A549 (cell line): ENCODE measurements around the gene CMTM4. TPM values are rescaled to one million over a fixed set of nuclear protein-coding genes. Genes with fewer than 3 reads are reported as not detected.

Experiments
- ATAC-seq, 2 experiments: fragments of 200-7000 bp in 1 of 2; fragments of >200 bp in 1 of 2; cut with Nextera tagmentation in 1 of 2; cut with Tn5 transposase in 1 of 2; 3 replicates each; pipeline versions ENCODE4 v1.8.0 to v1.9.1; 2018 to 2020; ENCODE audit warnings: mild to moderate bottlenecking in 1 of 2, moderate library complexity in 1 of 2
- CTCF ChIA-PET: fragments of 300-600 bp; sonication (Branson Sonifier 250); formaldehyde crosslinking; extraction: SDS; loops from one replicate; lab custom pipeline; 2021; ENCODE audit warnings: antibody characterized with exemption, inconsistent platforms; lab: Yijun Ruan, JAX
- POLR2A ChIA-PET: fragments of 350-600 bp; formaldehyde crosslinking; extraction: SDS; loops from one replicate; lab custom pipeline; 2021; ENCODE audit warnings: antibody characterized with exemption, inconsistent platforms; lab: Yijun Ruan, JAX
- DNase-seq, 2 experiments: peaks; one replicate each; pipeline versions ENCODE4 v3.0.0 to v3.0.0-alpha.2; 2011 to 2016; ENCODE audit warnings: low read depth in 1 of 2, low spot score in 1 of 2
- FAIRE-seq: peaks from 2 replicates; lab custom pipeline; 2011; peaks lifted over from hg19 to GRCh38; lab: Jason Lieb, UNC
- H3K27ac ChIP-seq, 2 experiments: fragments of >200 bp; sonication (Bioruptor Twin); formaldehyde crosslinking; 3 replicates each; pipeline ENCODE4 v1.5.1; 2016 to 2017
- H3K4me1 ChIP-seq: fragments of >200 bp; sonication (Bioruptor Twin); formaldehyde crosslinking; 3 replicates; pipeline ENCODE4 v1.6.1; 2016
- H3K4me2 ChIP-seq: fragments of >200 bp; sonication (Bioruptor Twin); formaldehyde crosslinking; 3 replicates; pipeline ENCODE4 v1.6.1; 2016
- H3K4me3 ChIP-seq: fragments of >200 bp; sonication (Bioruptor Twin); formaldehyde crosslinking; 3 replicates; pipeline ENCODE4 v1.5.1; 2016
- H3K9me3 ChIP-seq: fragments of >200 bp; sonication (Bioruptor Twin); formaldehyde crosslinking; 3 replicates; pipeline ENCODE4 v1.6.1; 2016
- CEBPB ChIP-seq, 2 experiments: fragments of >200 bp in 1 of 2; sonication (Bioruptor Twin) in 1 of 2; formaldehyde crosslinking in 1 of 2; IDR thresholded peaks; 2 replicates each; pipeline ENCODE4 v1.6.1; 2012 to 2016
- CTCF ChIP-seq: fragments of >200 bp; sonication (Bioruptor Twin); formaldehyde crosslinking; IDR thresholded peaks from 3 replicates; pipeline ENCODE4 v1.5.1; 2016
- E2F6 ChIP-seq: IDR thresholded peaks from 2 replicates; pipeline ENCODE4 v1.6.1; 2012; ENCODE audit warnings: low read depth, borderline replicate concordance
- HEYL ChIP-seq: fragments of 250-450 bp; sonication (Bioruptor Pico); IDR thresholded peaks from 2 replicates; pipeline ENCODE4 v1.8.0; 2021; ENCODE audit warnings: mild to moderate bottlenecking, moderate library complexity
- HMGXB4 ChIP-seq: fragments of 250-450 bp; sonication (Bioruptor Pico); IDR thresholded peaks from 2 replicates; pipeline ENCODE4 v1.5.0; 2021; ENCODE audit warnings: mild to moderate bottlenecking, moderate library complexity, borderline replicate concordance
- HOXA7 ChIP-seq: fragments of 250-450 bp; sonication (Bioruptor Pico); IDR thresholded peaks from 2 replicates; pipeline ENCODE4 v1.5.0; 2020; ENCODE audit warnings: mild to moderate bottlenecking, moderate library complexity
- MAFK ChIP-seq: fragments of 450-650 bp; IDR thresholded peaks from 2 replicates; pipeline ENCODE4 v1.6.1; 2014; ENCODE audit not compliant: partially characterized antibody
- RAD21 ChIP-seq, 2 experiments: fragments of >200 bp in 1 of 2; sonication (Bioruptor Twin) in 1 of 2; formaldehyde crosslinking in 1 of 2; IDR thresholded peaks in 1 of 2; conservative IDR thresholded peaks in 1 of 2; 2 replicates in 1 of 2; 3 replicates in 1 of 2; pipeline ENCODE4 v1.6.1; 2012 to 2018; ENCODE audit warnings: inconsistent platforms in 1 of 2
- SMC3 ChIP-seq: fragments of >200 bp; sonication (Bioruptor Twin); formaldehyde crosslinking; IDR thresholded peaks from 3 replicates; pipeline ENCODE4 v1.6.1; 2018; ENCODE audit warnings: inconsistent platforms
- WGBS: methylation state at CpG from one replicate; pipeline ENCODE4 v1.1.6; 2017; ENCODE audit errors: missing lambda C conversion rate; 5-methylcytosine and 5-hydroxymethylcytosine counted together
- polyA plus RNA-seq, 4 experiments: library from polyadenylated mRNA; depleted of rRNA in 3 of 4; stranded (reverse); fragments of >200 nt; fragmentation: RNase III in 1 of 4; extraction: RNeasy Plus Mini Kit Qiagen cat#74134 plus additional on column Dnase treatment in 1 of 4; gene quantifications; 2 replicates in 3 of 4; 3 replicates in 1 of 4; pipeline ENCODE4 v1.2.3, GENCODE V29; 2011 to 2017

Gene CMTM4
- polyA plus RNA-seq, 2 of the 4 experiments (the other 2 are of a cell fraction), result 24.8 to 58.6 TPM

GRCh38 chr16:66740533-66740932, 44.0 kb upstream of the CMTM4 start:
- WGBS, result 38% methylated on average over 2 of the region's 2 CpGs
- peak overlapping the region; percentile 72 for H3K4me2 ChIP-seq

GRCh38 chr16:66740010-66740409, 43.5 kb upstream of the CMTM4 start:
- Histone ChIP-seq H3K4me1 (peaks cover 43% of the 10 kb centered on the region), H3K4me3 (no peak overlapping the region), H3K9me3 (no peaks in the 10 kb centered on the region)
- ATAC-seq (peak; percentile 67 to 78; a peak in 4 of 6 replicates), FAIRE-seq (no peak), DNase-seq (peak; percentile 51 to 80)
- ChIA-PET POLR2A (no interaction called here), CTCF (interaction anchor here (0.6 to 13.8 kb wide), 15 partner anchors 11 to 132 kb away, joined by 3 to 166 read pairs (median 4); partner anchors contain the start of gene DYNC1LI2)
- TF ChIP-seq CTCF, result peak; percentile 63
- peak in 1 of 2 experiments; percentile 18; a peak in 2 of 5 replicates for TF ChIP-seq RAD21 (conservative IDR thresholded peaks at IDR 0.05 in 1 of 2, IDR thresholded peaks at IDR 0.05 in 1 of 2)
- no peak for TF ChIP-seq HOXA7 (CRISPR knock-in tag)
- TF ChIP-seq SMC3, result 0 out of 3 replicates have a peak, but pooled peaks have one; percentile 23
- no peak for TF ChIP-seq HEYL (CRISPR knock-in tag)
- TF ChIP-seq, all 56 proteins: peak for 3
- WGBS, result 13% methylated on average over 2 of the region's 2 CpGs
- H3K27ac ChIP-seq, result peak overlapping the region; percentile 83 to 88
- peak overlapping the region; percentile 72 for H3K4me2 ChIP-seq

More at GRCh38 chr16:66740533-66740932, 44.0 kb upstream of the CMTM4 start:
- Histone ChIP-seq H3K9me3 (no peaks in the 10 kb centered on the region), H3K4me1 (peaks cover 43% of the 10 kb centered on the region), H3K27ac (peak overlapping the region; percentile 83 to 88), H3K4me3 (no peak overlapping the region)
- ChIA-PET CTCF (interaction anchor here (0.6 to 13.8 kb wide), 16 partner anchors 10 to 133 kb away, joined by 3 to 166 read pairs (median 4); partner anchors contain the start of gene DYNC1LI2), POLR2A (no interaction called here)
- ATAC-seq (peak; percentile 26 to 76; a peak in 3 of 6 replicates), DNase-seq (peak in 1 of 2 experiments; percentile 62), FAIRE-seq (no peak)
- no peak for TF ChIP-seq CEBPB (IDR thresholded peaks at IDR 0.05)

DNA sequence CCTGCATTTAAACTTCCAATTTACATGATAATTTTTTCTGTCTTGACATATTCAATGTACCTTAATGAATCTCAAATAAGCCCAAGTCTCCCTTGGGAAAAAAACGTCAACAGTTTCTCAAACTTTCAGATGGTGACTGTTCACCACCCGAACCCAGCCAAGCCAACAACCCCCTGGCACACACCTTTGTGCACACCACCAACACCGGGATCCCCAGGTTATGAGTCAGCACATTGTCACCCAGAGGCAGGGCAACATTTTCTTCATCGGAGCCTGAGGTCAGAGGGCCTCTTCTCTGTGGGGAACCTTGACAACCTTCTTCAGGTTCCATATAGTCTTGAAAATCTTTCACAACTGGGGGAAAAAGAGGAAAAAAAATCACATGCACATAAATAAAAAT, 39.3 kb upstream of the CMTM4 start:
- no peak overlapping the region for H3K4me3 ChIP-seq
- H3K4me2 ChIP-seq, result peak overlapping the region; percentile 16; the same call in 2 of the 3 replicates
- FAIRE-seq (no peak), ATAC-seq (no peak), DNase-seq (no peak)
- TF ChIP-seq MAFK, result peak; percentile 67
- no peak for TF ChIP-seq HMGXB4 (CRISPR knock-in tag)
- TF ChIP-seq E2F6, result no peak
- ChIA-PET POLR2A (no interaction called here), CTCF (interaction anchor here (0.6 to 13.8 kb wide), 8 partner anchors 7 to 132 kb away, joined by 3 to 166 read pairs (median 7); partner anchors contain the start of genes CMTM4, DYNC1LI2 and NAE1)
- WGBS, result 48% methylated on average over 4 of the region's 4 CpGs
- H3K9me3 ChIP-seq, result no peaks in the 10 kb centered on the region
- H3K4me1 ChIP-seq, result peaks cover 24% of the 10 kb centered on the region
- peak overlapping the region in 1 of 2 experiments; percentile 16; a peak in 2 of 6 replicates for H3K27ac ChIP-seq

- TF ChIP-seq HMGXB4 (CRISPR knock-in tag), result no peak
- TF ChIP-seq, all 56 proteins: peak for 0
- POLR2A ChIA-PET, result no interaction called here
- ATAC-seq, result no peak
- Histone ChIP-seq H3K9me3 (no peaks in the 10 kb centered on the region), H3K4me2 (no peak overlapping the region), H3K4me1 (peaks cover 4% of the 10 kb centered on the region; the same call in 2 of the 3 replicates), H3K27ac (no peak overlapping the region), H3K4me3 (no peak overlapping the region)
- WGBS, result 91% methylated on average over 7 of the region's 7 CpGs
- FAIRE-seq, result no peak
- no peak for DNase-seq
- CTCF ChIA-PET, result interaction anchor here (1.0 to 7.2 kb wide), 7 partner anchors 10 to 142 kb away, joined by 3 to 166 read pairs (median 4); partner anchors contain the start of gene DYNC1LI2
These were observed 34.6 kb upstream of the CMTM4 start for GRCh38 chr16:66731101-66731500.
